ENCODE results near the gene MTURN. TPM values are rescaled to one million over a fixed set of nuclear protein-coding genes. Genes with fewer than 3 reads are reported as not detected.
A peak's percentile ranks its signal among the peaks of the same experiment; 100 is the strongest.

The MTURN gene
- total RNA-seq, 1 donor from 2014 or later = 21.3 TPM

GRCh38 chr7:30166155-30166840 is 31.5 kb downstream of the MTURN start:
- Histone ChIP-seq H3K36me3 (no peaks in the 10 kb centered on the region), H3K27me3 (ENCODE audit: low read depth) (no peaks in the 10 kb centered on the region), H3K9me3 (replicated peaks) (no peaks in the 10 kb centered on the region), H3K27ac (replicated peaks) (no peak overlapping the region), H3K4me1 (peaks cover 33% of the 10 kb centered on the region), H3K4me3 (no peak overlapping the region)
- intact Hi-C loops (cut with micrococcal nuclease) = loop anchor here (10.0 kb wide), 1 partner anchor 109 kb away; no protein-coding TSS in a partner anchor
- TF ChIP-seq CTCF (IDR thresholded peaks at IDR 0.05; ENCODE audit: borderline replicate concordance) = no peak
- DNase-seq = no peak

DNA sequence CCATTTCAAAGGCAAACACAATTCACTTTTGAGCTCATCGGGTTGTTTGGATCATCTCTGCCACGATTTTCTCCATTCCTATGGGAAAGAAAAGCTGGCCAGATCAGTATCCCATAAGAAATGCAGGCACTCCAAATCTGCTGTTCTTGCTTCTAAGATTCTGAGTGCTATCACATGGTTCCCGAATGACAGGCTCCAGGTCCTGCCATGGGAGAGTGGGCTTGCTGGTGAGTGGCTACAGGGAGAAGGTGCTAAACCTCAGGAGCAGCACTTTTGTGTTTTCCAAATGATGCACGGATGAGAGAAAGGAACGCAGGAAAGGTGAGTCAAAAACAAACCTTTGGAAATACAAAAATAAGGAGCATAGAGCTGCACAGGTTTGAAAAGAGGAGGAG is 32.1 kb downstream of the MTURN start:
- Histone ChIP-seq H3K4me3 (no peak overlapping the region), H3K36me3 (no peaks in the 10 kb centered on the region), H3K27ac (replicated peaks) (no peak overlapping the region), H3K27me3 (ENCODE audit: low read depth) (no peaks in the 10 kb centered on the region), H3K4me1 (peaks cover 33% of the 10 kb centered on the region), H3K9me3 (replicated peaks) (no peaks in the 10 kb centered on the region)
- no peak for DNase-seq
- TF ChIP-seq CTCF (IDR thresholded peaks at IDR 0.05; ENCODE audit: borderline replicate concordance) = no peak
- intact Hi-C loops (cut with micrococcal nuclease) = loop anchor here (10.0 kb wide), 1 partner anchor 108 kb away; no protein-coding TSS in a partner anchor

GRCh38 chr7:30167901-30168300 is 33.1 kb downstream of the MTURN start:
- intact Hi-C loops (cut with micrococcal nuclease) = loop anchor here (10.0 kb wide), 1 partner anchor 107 kb away; no protein-coding TSS in a partner anchor
- peaks cover 37% of the 10 kb centered on the region for H3K4me1 ChIP-seq
- no peak overlapping the region for H3K27ac ChIP-seq (replicated peaks)

DNA sequence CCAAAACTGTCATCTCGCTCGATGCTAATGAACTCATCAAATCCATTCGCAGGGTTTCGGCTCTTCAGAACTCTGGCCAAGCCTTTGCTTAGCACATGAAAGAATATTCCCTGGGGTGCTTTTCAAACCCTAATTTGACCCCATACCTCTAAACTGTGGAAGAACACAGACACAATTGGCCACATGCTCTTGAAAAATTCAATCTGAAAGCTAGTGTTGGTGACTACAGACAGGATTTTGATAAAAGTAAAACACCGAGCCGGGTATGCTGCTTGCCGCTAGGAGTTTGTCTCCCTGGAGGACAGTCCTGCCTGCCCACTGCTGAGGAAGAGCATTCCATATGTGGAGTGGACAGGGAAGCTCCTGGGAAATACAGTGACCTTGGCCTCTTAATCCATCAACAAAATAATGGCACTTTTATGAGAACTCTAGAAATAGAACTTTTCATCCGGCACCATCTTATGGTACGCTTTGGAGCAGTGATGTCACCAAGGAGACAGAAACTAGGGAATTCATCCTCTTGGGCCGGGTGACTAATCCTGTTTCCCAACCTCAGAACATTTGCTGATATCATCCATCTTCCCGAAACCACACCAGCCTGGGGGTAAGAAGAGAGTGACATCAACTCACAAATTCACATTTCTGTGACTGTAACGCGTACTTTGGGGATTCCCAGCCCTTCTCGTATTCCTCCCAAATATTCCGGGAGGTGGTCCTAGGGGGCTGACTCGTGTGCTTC is 34.2 kb downstream of the MTURN start:
- Histone ChIP-seq H3K4me1 (peaks cover 37% of the 10 kb centered on the region), H3K27ac (replicated peaks) (peak overlapping the region; percentile 4), H3K36me3 (no peaks in the 10 kb centered on the region), H3K9me3 (replicated peaks) (no peaks in the 10 kb centered on the region), H3K27me3 (ENCODE audit: low read depth) (no peaks in the 10 kb centered on the region), H3K4me3 (no peak overlapping the region)
- DNase-seq = no peak
- intact Hi-C loops (cut with micrococcal nuclease) = loop anchor here (10.0 kb wide), 1 partner anchor 106 kb away; no protein-coding TSS in a partner anchor
- TF ChIP-seq CTCF (IDR thresholded peaks at IDR 0.05; ENCODE audit: borderline replicate concordance) = no peak

More at GRCh38 chr7:30167901-30168300, 33.1 kb downstream of the MTURN start:
- Histone ChIP-seq H3K4me3 (no peak overlapping the region), H3K27me3 (ENCODE audit: low read depth) (no peaks in the 10 kb centered on the region), H3K9me3 (replicated peaks) (no peaks in the 10 kb centered on the region), H3K36me3 (no peaks in the 10 kb centered on the region)
- TF ChIP-seq CTCF (IDR thresholded peaks at IDR 0.05; ENCODE audit: borderline replicate concordance) = no peak
- DNase-seq = no peak

GRCh38 chr7:30169579-30169978 is 34.8 kb downstream of the MTURN start:
- Histone ChIP-seq H3K36me3 (no peaks in the 10 kb centered on the region), H3K27ac (replicated peaks) (no peak overlapping the region), H3K4me1 (peaks cover 39% of the 10 kb centered on the region), H3K9me3 (replicated peaks) (no peaks in the 10 kb centered on the region), H3K27me3 (ENCODE audit: low read depth) (no peaks in the 10 kb centered on the region), H3K4me3 (no peak overlapping the region)
- TF ChIP-seq CTCF (IDR thresholded peaks at IDR 0.05; ENCODE audit: borderline replicate concordance) = no peak
- intact Hi-C loops (cut with micrococcal nuclease) = loop anchor here (10.0 kb wide), 1 partner anchor 105 kb away; no protein-coding TSS in a partner anchor
- no peak for DNase-seq
